Cardiac septum (tissue), 1 donor: ENCODE results near the gene RABL3. TPM values are rescaled to one million over a fixed set of nuclear protein-coding genes. Genes with fewer than 3 reads are reported as not detected.
"Not testable (repeated sequence)": the region's sequence is repeated elsewhere in the genome, so short reads cannot be mapped to it uniquely, and the experiment has no call there.

Source experiments
- DNase-seq: peaks from one replicate; pipeline ENCODE4 v3.0.0-alpha.2; 2020; ENCODE audit warnings: low spot score
- intact Hi-C: fragments of 100-400 bp; cut with DNase I; formaldehyde crosslinking; loops from one replicate; pipeline ENCODE4 v1.14.0; 2022
- long read RNA-seq: library from polyadenylated mRNA; unstranded; transcript quantifications from one replicate; pipeline ENCODE4 v2.0.0, GENCODE V29; 2021
- total RNA-seq: library from RNA; stranded (reverse); fragmentation: NEBNext Ultra II Directional; extraction: Animal tissue kit (Norgen Biotek cat#: 25700); gene quantifications from one replicate; pipeline ENCODE4 v1.2.1, GENCODE V29; 2021
- donor health status: DM: no; HTN: no; CAD: no.

RABL3 gene
- total RNA-seq: 22.8 TPM
- long read RNA-seq, transcript RABL3-201 (8 exons, 3,883 nt): major isoform, 14 of 22 reads
- long read RNA-seq, partial matches to known transcripts: 1 of 22 reads
- long read RNA-seq, other reads (novel, unspliced or antisense): 6 of 22 reads

- intact Hi-C loops: loop anchor here (2.0 to 10.0 kb wide), 4 partner anchors 146 to 648 kb away; partner anchors contain the start of genes GSK3B and NDUFB4
- DNase-seq: peak; percentile 98
Measured at GRCh38 chr3:120742198-120742848, at the start of gene RABL3, which contains the start of gene GTF2E1. Gene RABL3, minus strand, starts transcription at chr3:120742516. Its CDS starts 9 bp downstream, at chr3:120742507. Gene GTF2E1, plus strand, starts transcription at chr3:120742744. Its CDS starts 7,809 bp downstream, at chr3:120750553.

- intact Hi-C loops: loop anchor here (10.0 kb wide), 2 partner anchors 377 to 547 kb away; no protein-coding TSS in a partner anchor
- DNase-seq: no peak
Measured at GRCh38 chr3:120791913-120792312, 49.6 kb upstream of the RABL3 start.

- DNase-seq: no peak
- intact Hi-C loops: loop anchor here (10.0 kb wide), 2 partner anchors 376 to 546 kb away; no protein-coding TSS in a partner anchor
Measured at GRCh38 chr3:120791010-120791409, 48.7 kb upstream of the RABL3 start.

- DNase-seq, intact Hi-C loops: not testable (repeated sequence)
Measured at GRCh38 chr3:120785832-120786231, 43.5 kb upstream of the RABL3 start.

- DNase-seq: no peak
Measured at GRCh38 chr3:120780977-120781376, 38.7 kb upstream of the RABL3 start.

GRCh38 chr3:120778776-120779175, 36.5 kb upstream of the RABL3 start:
- intact Hi-C loops: no loop called here
- DNase-seq: no peak

More at GRCh38 chr3:120780977-120781376, 38.7 kb upstream of the RABL3 start:
- intact Hi-C loops: no loop called here

GRCh38 chr3:120775411-120775810, 33.1 kb upstream of the RABL3 start:
- DNase-seq: no peak
- intact Hi-C loops: no loop called here

GRCh38 chr3:120773932-120774331, 31.6 kb upstream of the RABL3 start:
- intact Hi-C loops: no loop called here
- no peak for DNase-seq

GRCh38 chr3:120772081-120772480, 29.8 kb upstream of the RABL3 start:
- intact Hi-C loops: no loop called here
- no peak for DNase-seq

- DNase-seq: no peak
- intact Hi-C loops: no loop called here
Measured at GRCh38 chr3:120770891-120771290, 28.6 kb upstream of the RABL3 start.

- intact Hi-C loops: no loop called here
- no peak for DNase-seq
Measured at GRCh38 chr3:120769436-120769835, 27.1 kb upstream of the RABL3 start.

GRCh38 chr3:120767106-120767505, 24.8 kb upstream of the RABL3 start:
- intact Hi-C loops: no loop called here
- no peak for DNase-seq

- intact Hi-C loops: no loop called here
- no peak for DNase-seq
Measured at GRCh38 chr3:120766576-120766975, 24.3 kb upstream of the RABL3 start.

- intact Hi-C loops: no loop called here
Measured at GRCh38 chr3:120765830-120766493, 23.6 kb upstream of the RABL3 start.

GRCh38 chr3:120764206-120764605, 21.9 kb upstream of the RABL3 start:
- no peak for DNase-seq

More at GRCh38 chr3:120765830-120766493, 23.6 kb upstream of the RABL3 start:
- no peak for DNase-seq

GRCh38 chr3:120763601-120764000, 21.3 kb upstream of the RABL3 start:
- DNase-seq: no peak
- intact Hi-C loops: no loop called here

More at GRCh38 chr3:120764206-120764605, 21.9 kb upstream of the RABL3 start:
- intact Hi-C loops: no loop called here

GRCh38 chr3:120762615-120763014, 20.3 kb upstream of the RABL3 start:
- DNase-seq: no peak
- intact Hi-C loops: no loop called here

- intact Hi-C loops, DNase-seq: not testable (repeated sequence)
Measured at GRCh38 chr3:120758551-120758950, 16.2 kb upstream of the RABL3 start.

- intact Hi-C loops: no loop called here
- DNase-seq: no peak
Measured at GRCh38 chr3:120756061-120756460, 13.7 kb upstream of the RABL3 start.

GRCh38 chr3:120753810-120754209, 11.5 kb upstream of the RABL3 start:
- intact Hi-C loops: no loop called here

GRCh38 chr3:120752865-120753264, 10.5 kb upstream of the RABL3 start:
- no peak for DNase-seq
- intact Hi-C loops: no loop called here

More at GRCh38 chr3:120753810-120754209, 11.5 kb upstream of the RABL3 start:
- no peak for DNase-seq
